B cell (primary cell): ENCODE results near the gene GLIPR1L1. TPM values are rescaled to one million over a fixed set of nuclear protein-coding genes. Genes with fewer than 3 reads are reported as not detected.

Source experiments
- ATAC-seq: fragments of 200-7000 bp; cut with Tn5 transposase; one replicate; pipeline ENCODE4 v1.10.0; 2021; ENCODE audit warnings: low read depth, mild to moderate bottlenecking, moderate number of reproducible peaks, moderate library complexity
- CTCF ChIA-PET: fragments of 350-600 bp; sonication (Branson Sonifier 250); formaldehyde crosslinking; loops from one replicate; lab custom pipeline; 2021; ENCODE audit warnings: antibody characterized with exemption, inconsistent platforms; lab: Charles Lee
- POLR2A ChIA-PET: fragments of 350-600 bp; sonication (Branson Sonifier 250); formaldehyde crosslinking; loops from one replicate; lab custom pipeline; 2021; ENCODE audit warnings: antibody characterized with exemption; lab: Charles Lee
- DNase-seq: peaks from one replicate; pipeline ENCODE4 v3.0.0; 2013
- H2AFZ ChIP-seq: 2 replicates; pipeline ENCODE4 v1.6.1; 2012; ENCODE audit warnings: mild to moderate bottlenecking, low read depth, low read length; ENCODE audit not compliant: insufficient read depth, poor library complexity, severe bottlenecking
- H3K27ac ChIP-seq, 2 donors: 1 replicate in 1 of 2; 2 replicates in 1 of 2; pipeline ENCODE4 v1.5.1; 2012 to 2013; ENCODE audit warnings: low read length in 2 of 2, mild to moderate bottlenecking in 2 of 2, moderate library complexity in 1 of 2
- H3K27me3 ChIP-seq, 4 experiments: fragments of 200-600 bp in 1 of 4; sonication (generic) in 1 of 4; replicated peaks in 1 of 4; 1 replicate in 2 of 4; 2 replicates in 2 of 4; pipeline versions ENCODE4 v1.6.1 to v1.7.0; 2013 to 2016; ENCODE audit warnings: low read length in 3 of 4, mild to moderate bottlenecking in 2 of 4, mixed read lengths in 1 of 4, moderate library complexity in 1 of 4; ENCODE audit not compliant: insufficient read depth in 4 of 4, control insufficient read depth in 3 of 4; ENCODE audit errors: control extremely low read depth in 1 of 4
- H3K36me3 ChIP-seq, 2 experiments: replicated peaks in 1 of 2; 1 replicate in 1 of 2; 2 replicates in 1 of 2; pipeline versions ENCODE4 v1.6.1 to v1.7.1; 2013; ENCODE audit warnings: low read length in 1 of 2; ENCODE audit not compliant: insufficient read depth in 2 of 2, control insufficient read depth in 1 of 2; ENCODE audit errors: control extremely low read depth in 1 of 2, extremely low read depth in 1 of 2
- H3K4me1 ChIP-seq, 2 donors: fragments of 200-600 bp in 1 of 2; sonication (generic) in 1 of 2; 1 replicate in 1 of 2; 2 replicates in 1 of 2; pipeline versions ENCODE4 v1.5.1 to v1.6.1; 2013 to 2017; ENCODE audit warnings: low read length in 2 of 2; ENCODE audit not compliant: control insufficient read depth in 2 of 2, insufficient read depth in 2 of 2
- H3K4me2 ChIP-seq: replicated peaks from 2 replicates; pipeline ENCODE3; 2012; ENCODE audit warnings: mild to moderate bottlenecking, low read depth, low read length; ENCODE audit not compliant: poor library complexity, severe bottlenecking
- H3K4me3 ChIP-seq, 5 experiments: fragments of 200-600 bp in 1 of 5; sonication (generic) in 1 of 5; 1 replicate in 3 of 5; 2 replicates in 2 of 5; pipeline versions ENCODE4 v1.5.1 to v1.7.0; 2011 to 2016; ENCODE audit warnings: low read length in 4 of 5, mild to moderate bottlenecking in 4 of 5, low read depth in 2 of 5, control low read depth in 1 of 5, moderate library complexity in 1 of 5; ENCODE audit not compliant: insufficient read depth in 1 of 5; ENCODE audit errors: control extremely low read depth in 1 of 5, extremely low read depth in 1 of 5
- H3K79me2 ChIP-seq: fragments of 200-600 bp; sonication (generic); one replicate; pipeline ENCODE4 v1.6.0; 2016; ENCODE audit warnings: low read length; ENCODE audit not compliant: control insufficient read depth, insufficient read depth
- H3K9ac ChIP-seq: fragments of 200-600 bp; sonication (generic); 2 replicates; pipeline ENCODE4 v1.6.1; 2017; ENCODE audit warnings: mild to moderate bottlenecking, low read length, moderate library complexity
- H3K9me3 ChIP-seq, 3 donors: one replicate each; pipeline versions ENCODE4 v1.6.1 to v1.7.1; 2013; ENCODE audit warnings: low read length in 2 of 3; ENCODE audit not compliant: control insufficient read depth in 2 of 3, insufficient read depth in 1 of 3; ENCODE audit errors: control extremely low read depth in 1 of 3
- H4K20me1 ChIP-seq: 2 replicates; pipeline ENCODE4 v1.6.0; 2012; ENCODE audit warnings: mild to moderate bottlenecking, low read length; ENCODE audit not compliant: insufficient read depth, control insufficient read depth, poor library complexity, severe bottlenecking
- H3K27ac Mint-ChIP-seq: one replicate; pipeline ENCODE4 v1.8.0; 2021; ENCODE audit warnings: mixed read lengths
- H3K27me3 Mint-ChIP-seq: one replicate; pipeline ENCODE4 v1.8.0; 2021; ENCODE audit warnings: mixed read lengths
- H3K4me1 Mint-ChIP-seq: one replicate; pipeline ENCODE4 v1.8.0; 2021; ENCODE audit warnings: mixed read lengths
- H3K4me3 Mint-ChIP-seq: one replicate; pipeline ENCODE4 v1.8.0; 2021; ENCODE audit warnings: mixed read lengths
- H3K9me3 Mint-ChIP-seq: one replicate; pipeline ENCODE4 v1.8.0; 2022; ENCODE audit warnings: mixed read lengths; ENCODE audit not compliant: insufficient read depth
- EZH2 ChIP-seq: IDR thresholded peaks from 2 replicates; pipeline ENCODE4 v1.6.1; 2012; ENCODE audit warnings: borderline replicate concordance, low read depth, mild to moderate bottlenecking, moderate library complexity, low read length; ENCODE audit not compliant: insufficient read depth, poor library complexity, severe bottlenecking
- WGBS: methylation state at CpG from one replicate; pipeline ENCODE4 v1.1.5; 2013; ENCODE audit warnings: missing lambda C conversion rate; ENCODE audit not compliant: insufficient coverage; 5-methylcytosine and 5-hydroxymethylcytosine counted together
- intact Hi-C: fragments of 100-400 bp; cut with micrococcal nuclease; formaldehyde crosslinking; loops from one replicate; pipeline ENCODE4 v1.10.0; 2022
- polyA plus RNA-seq: library from polyadenylated mRNA; depleted of rRNA; stranded (reverse); fragments of >200 nt; gene quantifications from 2 replicates; pipeline ENCODE4 v1.2.3, GENCODE V29; 2012
- total RNA-seq, 2 donors: library from RNA; stranded (reverse); fragments of 120-200 nt in 1 of 2; gene quantifications; 1 replicate in 1 of 2; 2 replicates in 1 of 2; pipeline versions ENCODE4 v1.2.3 to v1.2.4, GENCODE V29; 2013 to 2022
- TF ChIP-seq, protein P1 (sequence below): fragments of 200-600 bp; IDR thresholded peaks from one replicate; pipeline ENCODE4 v1.8.0; 2022; ENCODE audit warnings: antibody characterized with exemption, mild to moderate bottlenecking

GLIPR1L1 gene
- total and polyA plus RNA-seq, 2 donors (not counting 1 experiment from before 2014, with no cell fraction given), result not detected

DNA sequence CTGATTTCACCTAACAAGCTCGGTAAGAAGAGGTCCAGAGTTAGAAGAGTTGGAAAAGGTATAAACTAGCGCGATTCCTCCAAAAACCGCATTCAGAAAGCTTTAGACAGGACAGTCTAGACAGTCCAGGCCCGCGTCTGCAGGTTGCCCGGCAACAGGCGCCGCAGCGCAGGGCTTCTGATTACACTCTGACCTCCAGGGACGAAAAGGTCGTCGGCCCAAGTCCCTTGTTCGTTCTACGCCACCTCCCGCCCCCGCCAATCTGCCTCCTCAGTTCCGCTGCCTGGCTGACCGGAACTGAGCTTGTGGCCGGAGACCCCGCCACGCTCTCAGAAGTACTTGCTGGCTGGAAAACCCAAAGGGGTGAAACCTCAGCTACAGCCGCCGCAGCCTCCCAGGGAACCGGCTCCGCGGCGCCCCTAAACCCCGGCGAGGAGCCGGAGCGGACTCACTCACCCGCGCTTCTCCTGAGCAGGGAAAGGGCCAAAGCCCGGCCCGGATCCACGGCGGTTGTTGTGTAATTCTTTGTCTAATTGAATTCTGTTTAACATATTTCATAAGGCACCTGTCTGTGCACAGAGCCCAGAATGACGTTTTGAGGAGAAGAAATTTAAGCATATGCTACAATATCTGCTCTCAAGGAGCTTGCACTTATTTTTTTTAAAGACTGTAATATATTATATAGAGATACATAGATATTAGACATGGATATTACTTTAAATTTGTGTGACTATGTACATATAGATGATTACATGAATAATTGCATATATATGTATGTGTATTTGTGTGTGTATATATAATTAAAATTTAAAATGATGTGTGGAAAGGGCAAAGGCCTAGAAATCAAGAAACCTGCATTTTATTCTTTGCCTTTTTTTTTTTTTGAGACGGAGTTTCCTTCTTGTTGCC is 4.3 kb upstream of the GLIPR1L1 start, which contains the start of gene CAPS2:
Gene CAPS2, minus strand, starts transcription at position 407 of the 909 bp plus-strand sequence. CDS start 3,826 bp downstream, outside the sequence.
- H3K9ac ChIP-seq, result peak within 1 kb of the TSS; percentile 56
- ATAC-seq, result peak; percentile 76
- H4K20me1 ChIP-seq, result no peaks in the 10 kb centered on the region
- peak within 1 kb of the TSS in 4 of 5 experiments; percentile 41 to 66 (median 54) for H3K4me3 ChIP-seq
- H3K27ac ChIP-seq, result no peak within 1 kb of the TSS
- Mint-ChIP-seq H3K27ac (peak within 1 kb of the TSS; percentile 57), H3K4me3 (peak within 1 kb of the TSS; percentile 93), H3K9me3 (no peaks in the 10 kb centered on the region), H3K4me1 (peaks cover 20% of the 10 kb centered on the region), H3K27me3 (peaks cover 40% of the 10 kb centered on the region)
- H2AFZ ChIP-seq, result peak within 1 kb of the TSS; percentile 77
- no peaks in the 10 kb centered on the region for H3K79me2 ChIP-seq
- H3K4me2 ChIP-seq, result peak within 1 kb of the TSS; percentile 78
- POLR2A ChIA-PET, result interaction anchor here (0.9 kb wide), 1 partner anchor 181 kb away, joined by 5 read pairs; the partner anchor contains the start of gene KRR1
- H3K27me3 ChIP-seq, result peaks cover 0 to 17% (median 9%) of the 10 kb centered on the region in 4 experiments
- CTCF ChIA-PET, result interaction anchor here (0.8 to 4.2 kb wide), 5 partner anchors 61 to 701 kb away, joined by 3 to 43 read pairs (median 3); partner anchors contain the start of genes GLIPR1L2 and PHLDA1
- H3K4me1 ChIP-seq, result peaks cover 16% of the 10 kb centered on the region in 2 donors
- peak; percentile 74 for DNase-seq
- no peak for TF ChIP-seq EZH2
- TF ChIP-seq, protein P1, sequence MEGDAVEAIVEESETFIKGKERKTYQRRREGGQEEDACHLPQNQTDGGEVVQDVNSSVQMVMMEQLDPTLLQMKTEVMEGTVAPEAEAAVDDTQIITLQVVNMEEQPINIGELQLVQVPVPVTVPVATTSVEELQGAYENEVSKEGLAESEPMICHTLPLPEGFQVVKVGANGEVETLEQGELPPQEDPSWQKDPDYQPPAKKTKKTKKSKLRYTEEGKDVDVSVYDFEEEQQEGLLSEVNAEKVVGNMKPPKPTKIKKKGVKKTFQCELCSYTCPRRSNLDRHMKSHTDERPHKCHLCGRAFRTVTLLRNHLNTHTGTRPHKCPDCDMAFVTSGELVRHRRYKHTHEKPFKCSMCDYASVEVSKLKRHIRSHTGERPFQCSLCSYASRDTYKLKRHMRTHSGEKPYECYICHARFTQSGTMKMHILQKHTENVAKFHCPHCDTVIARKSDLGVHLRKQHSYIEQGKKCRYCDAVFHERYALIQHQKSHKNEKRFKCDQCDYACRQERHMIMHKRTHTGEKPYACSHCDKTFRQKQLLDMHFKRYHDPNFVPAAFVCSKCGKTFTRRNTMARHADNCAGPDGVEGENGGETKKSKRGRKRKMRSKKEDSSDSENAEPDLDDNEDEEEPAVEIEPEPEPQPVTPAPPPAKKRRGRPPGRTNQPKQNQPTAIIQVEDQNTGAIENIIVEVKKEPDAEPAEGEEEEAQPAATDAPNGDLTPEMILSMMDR, result no peak
- peaks cover 0 to 3% (median 0%) of the 10 kb centered on the region in 3 donors for H3K9me3 ChIP-seq
- WGBS, result under 1% methylated on average over 33 of the region's 40 CpGs
- intact Hi-C loops, result loop anchor here (5.0 kb wide), 2 partner anchors 157 to 1017 kb away; partner anchors contain the start of gene BBS10
- no peaks in the 10 kb centered on the region for H3K36me3 ChIP-seq
